Mononuclear cell (primary cell): ENCODE data around the gene ADAT3. TPM values are rescaled to one million over a fixed set of nuclear protein-coding genes. Genes with fewer than 3 reads are reported as not detected.
A peak's percentile ranks its signal among the peaks of the same experiment; 100 is the strongest.
"Not testable (repeated sequence)": the region's sequence is repeated elsewhere in the genome, so short reads cannot be mapped to it uniquely, and the experiment has no call there.

Source experiments
- H3K27me3 ChIP-seq: 2 replicates; pipeline ENCODE4 v1.6.0; 2011; ENCODE audit warnings: low read length, control low read depth; ENCODE audit not compliant: insufficient read depth
- H3K4me1 ChIP-seq: 2 replicates; pipeline ENCODE4 v1.5.1; 2011; ENCODE audit warnings: mild to moderate bottlenecking, low read length, control low read depth; ENCODE audit not compliant: insufficient read depth
- H3K4me3 ChIP-seq: 2 replicates; pipeline ENCODE4 v1.5.1; 2011; ENCODE audit warnings: mild to moderate bottlenecking, low read length, moderate library complexity
- H3K9me3 ChIP-seq: 2 replicates; pipeline ENCODE4 v1.5.1; 2011; ENCODE audit warnings: low read depth, mild to moderate bottlenecking, control low read depth, low read length
- total RNA-seq: library from RNA; depleted of rRNA; stranded (reverse); fragments of >200 nt; gene quantifications from one replicate; pipeline ENCODE4 v1.2.3, GENCODE V29; 2012

ADAT3 gene
- total RNA-seq, 1 donor: 2.9 TPM

DNA sequence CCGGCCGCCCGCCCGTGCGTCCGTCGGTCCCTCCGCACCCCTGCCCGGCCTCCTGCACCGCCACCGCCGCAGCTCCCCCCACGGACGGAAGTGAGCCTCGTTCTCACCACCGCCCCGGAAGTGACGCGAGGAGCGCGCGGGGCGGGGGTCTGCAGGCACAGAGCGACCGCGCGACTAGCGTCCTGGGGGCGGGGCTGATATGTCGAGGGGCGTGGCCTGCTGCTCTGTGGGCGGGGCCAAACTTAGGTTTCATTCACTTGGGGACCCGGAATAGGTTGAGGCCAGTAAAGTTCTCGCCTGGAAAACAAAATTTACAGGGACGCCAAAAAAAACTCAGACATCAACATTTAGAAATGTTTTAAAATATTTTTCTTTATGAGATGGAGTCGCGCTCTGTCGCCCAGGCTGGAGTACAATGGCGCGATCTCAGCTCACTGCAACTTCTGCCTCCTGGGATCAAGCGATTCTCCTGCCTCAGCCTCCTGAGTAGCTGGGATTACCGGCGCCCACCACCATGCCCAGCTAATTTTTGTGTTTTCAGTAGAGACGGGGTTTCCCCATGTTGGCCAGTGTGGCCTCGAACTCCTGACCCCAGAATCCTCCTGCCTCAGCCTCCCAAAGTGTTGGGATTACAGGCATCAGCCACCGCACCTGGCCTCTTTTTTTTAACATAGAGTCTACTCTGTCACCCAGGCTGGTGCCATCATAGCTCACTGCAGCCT lies 19.6 kb upstream of the ADAT3 start, which contains the start of gene ABHD17A:
Gene ABHD17A (minus strand): TSS at position 99 of the 722 bp plus-strand sequence. CDS start 3,930 bp downstream, outside the sequence.
- H3K27me3 ChIP-seq, H3K9me3 ChIP-seq: not testable (repeated sequence)
- Histone ChIP-seq H3K4me3 (peak within 1 kb of the TSS; percentile 91), H3K4me1 (peaks cover 43% of the 10 kb centered on the region)

DNA sequence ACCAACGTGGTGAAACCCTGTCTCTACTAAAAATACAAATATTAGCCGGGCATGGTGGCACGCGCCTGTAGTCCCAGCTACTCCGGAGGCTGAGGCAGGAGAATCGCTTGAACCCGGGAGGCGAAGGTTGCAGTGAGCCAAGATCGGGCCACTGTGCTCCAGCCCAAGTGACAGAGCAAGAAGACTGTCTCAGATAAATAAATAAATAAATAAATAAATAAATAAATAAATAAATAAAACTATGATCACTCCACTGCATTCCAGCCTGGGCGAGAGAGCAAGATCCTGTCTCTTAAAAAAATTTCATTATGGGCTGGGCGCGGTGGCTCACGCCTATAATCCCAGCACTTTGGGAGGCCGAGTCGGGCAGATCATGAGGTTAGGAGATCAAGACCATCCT lies 18.8 kb upstream of the ADAT3 start:
- not testable (repeated sequence) for H3K4me3 ChIP-seq, H3K9me3 ChIP-seq, H3K27me3 ChIP-seq
- peaks cover 38% of the 10 kb centered on the region for H3K4me1 ChIP-seq

DNA sequence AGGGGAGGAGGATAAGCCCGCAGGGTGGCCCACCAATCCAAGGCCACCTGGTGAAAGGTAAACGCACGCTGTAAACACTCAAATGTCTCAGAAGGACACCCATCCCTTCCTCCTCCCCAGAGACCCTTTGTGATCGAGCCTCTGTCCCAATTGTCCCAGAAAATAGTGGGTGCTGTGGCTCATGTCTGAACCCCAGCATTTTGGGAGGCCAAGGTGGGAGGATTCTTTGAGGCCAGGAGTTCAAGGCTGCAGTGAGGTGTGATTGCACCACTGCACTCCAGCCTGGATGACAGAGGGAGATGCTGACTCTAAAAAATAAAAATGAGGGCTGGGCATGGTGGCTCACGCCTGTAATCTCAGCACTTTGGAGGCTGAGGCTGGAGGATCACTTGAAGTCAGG lies 16.8 kb upstream of the ADAT3 start:
- H3K27me3 ChIP-seq: no peaks in the 10 kb centered on the region
- peaks cover 20% of the 10 kb centered on the region for H3K4me1 ChIP-seq
- H3K9me3 ChIP-seq: no peaks in the 10 kb centered on the region
- H3K4me3 ChIP-seq: no peak overlapping the region

DNA sequence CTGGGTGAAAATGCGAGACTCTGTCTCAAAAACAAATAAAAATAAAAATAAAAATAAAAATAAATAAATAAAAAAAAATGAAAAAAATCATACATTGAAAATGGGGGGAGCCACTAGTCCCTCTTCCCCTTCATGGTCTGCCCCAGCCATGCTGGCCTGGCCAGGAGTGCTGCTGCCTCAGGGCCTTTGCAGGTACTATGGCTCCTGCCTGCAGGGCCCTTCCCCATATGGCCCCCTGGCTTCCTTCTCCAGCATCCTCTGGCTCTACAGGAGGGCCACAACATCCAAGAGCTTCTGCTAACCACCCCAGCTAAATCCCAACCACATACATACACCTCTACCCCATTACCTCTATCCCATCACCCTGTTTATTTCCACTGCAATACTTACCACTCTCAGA lies 15.3 kb upstream of the ADAT3 start:
- no peak overlapping the region for H3K4me3 ChIP-seq
- peaks cover 14% of the 10 kb centered on the region for H3K4me1 ChIP-seq
- no peaks in the 10 kb centered on the region for H3K9me3 ChIP-seq
- no peaks in the 10 kb centered on the region for H3K27me3 ChIP-seq

DNA sequence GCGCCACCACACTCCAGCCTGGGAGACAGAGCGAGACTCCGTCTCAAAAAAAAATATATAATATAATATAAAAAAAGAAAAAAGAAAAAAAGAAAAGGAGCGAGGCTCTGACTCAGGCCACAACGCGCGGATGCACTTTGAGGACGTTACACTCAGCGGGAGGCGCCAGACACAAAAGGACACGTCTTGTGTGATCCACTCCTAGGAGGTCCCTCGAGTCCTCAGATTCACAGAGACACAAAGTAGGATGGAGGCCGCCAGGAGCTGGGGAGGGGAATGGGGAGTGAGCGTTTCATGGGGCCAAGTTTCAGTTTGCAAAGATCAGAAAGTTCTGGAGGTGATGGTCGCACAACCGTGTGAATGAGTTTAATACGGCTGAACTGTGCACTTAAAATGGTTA lies 11.4 kb upstream of the ADAT3 start:
- Histone ChIP-seq H3K4me1 (peaks cover 43% of the 10 kb centered on the region), H3K4me3 (no peak overlapping the region), H3K27me3 (no peaks in the 10 kb centered on the region), H3K9me3 (no peaks in the 10 kb centered on the region)

DNA sequence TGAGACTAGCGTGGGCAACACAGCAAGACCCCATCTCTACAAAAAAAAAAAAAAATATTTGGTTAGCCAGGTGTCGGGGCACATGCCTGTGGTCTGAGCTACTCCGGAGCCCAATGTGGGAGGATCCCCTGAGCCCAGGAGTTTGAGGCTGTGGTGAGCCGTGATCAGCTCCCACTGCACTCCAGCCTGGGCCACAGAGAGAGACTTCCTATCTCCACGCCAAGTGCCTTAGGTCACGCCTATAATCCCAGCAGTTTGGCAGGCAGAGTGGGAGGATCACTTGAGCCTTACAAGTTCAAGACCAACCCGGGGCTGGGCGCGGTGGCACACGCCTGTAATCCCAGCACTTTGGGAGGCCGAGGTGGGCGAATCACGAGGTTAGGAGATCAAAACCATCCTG lies 8.7 kb upstream of the ADAT3 start:
- Histone ChIP-seq H3K27me3 (no peaks in the 10 kb centered on the region), H3K4me1 (peaks cover 53% of the 10 kb centered on the region), H3K4me3 (no peak overlapping the region), H3K9me3 (no peaks in the 10 kb centered on the region)

DNA sequence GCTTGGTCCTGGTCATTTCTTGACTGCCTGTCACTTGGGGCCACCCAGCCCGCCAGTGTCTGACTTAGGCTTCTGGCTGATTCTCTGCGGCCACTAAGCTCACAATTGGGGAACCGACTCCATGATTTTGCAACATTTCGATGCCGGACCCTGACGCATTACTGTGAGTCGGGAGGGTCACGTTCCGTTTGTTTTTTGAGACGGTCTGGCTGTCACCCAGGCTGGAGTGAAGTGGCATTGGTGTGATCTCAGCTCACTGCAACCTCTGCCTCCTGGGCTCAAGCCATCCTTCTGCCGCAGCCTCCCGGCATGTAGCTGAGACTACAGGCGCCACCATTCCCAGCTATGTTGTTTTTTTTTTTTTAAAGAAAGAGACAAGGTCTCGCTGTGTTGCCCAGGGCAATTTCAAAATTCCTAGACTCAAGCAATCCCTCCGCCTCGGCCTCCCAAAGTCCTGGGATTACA lies 3.2 kb upstream of the ADAT3 start:
- H3K4me1 ChIP-seq: peaks cover 75% of the 10 kb centered on the region
- no peaks in the 10 kb centered on the region for H3K9me3 ChIP-seq
- H3K4me3 ChIP-seq: no peak overlapping the region
- H3K27me3 ChIP-seq: no peaks in the 10 kb centered on the region

DNA sequence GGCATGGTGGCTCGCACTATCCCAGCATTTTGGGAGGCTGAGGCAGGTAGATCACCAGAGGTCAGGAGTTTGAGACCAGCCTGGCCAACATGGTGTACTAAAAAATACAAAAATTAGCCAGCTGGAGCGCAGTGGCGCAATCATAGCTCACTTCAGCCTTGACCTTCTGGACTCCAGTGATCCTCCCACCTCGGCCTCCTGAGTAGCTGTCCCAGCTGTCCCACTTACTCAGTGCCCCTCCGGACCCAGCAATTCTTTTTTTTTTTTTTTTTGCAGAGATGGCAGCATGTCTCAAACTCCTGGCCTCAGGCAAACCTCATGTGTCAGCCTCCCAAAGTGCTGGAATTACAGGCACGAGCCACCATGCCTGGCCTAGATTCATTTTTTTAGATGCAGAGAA lies 2.3 kb upstream of the ADAT3 start:
- no peaks in the 10 kb centered on the region for H3K27me3 ChIP-seq
- H3K4me3 ChIP-seq: no peak overlapping the region
- H3K4me1 ChIP-seq: peaks cover 68% of the 10 kb centered on the region
- no peaks in the 10 kb centered on the region for H3K9me3 ChIP-seq

DNA sequence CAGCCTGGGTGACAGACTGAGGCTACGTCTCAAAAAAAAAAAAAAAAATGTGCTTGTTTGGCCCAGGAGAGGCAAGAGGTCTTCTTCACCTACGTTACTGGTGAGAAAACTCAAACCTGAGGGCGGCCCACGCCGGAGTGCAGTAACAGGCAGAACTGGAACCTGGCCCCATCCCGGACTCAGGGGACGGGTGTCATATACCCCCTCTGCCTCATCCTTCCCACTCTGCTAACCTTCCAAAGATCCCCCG lies 414 bp upstream of the ADAT3 start:
- Histone ChIP-seq H3K4me3 (no peak overlapping the region), H3K9me3 (no peaks in the 10 kb centered on the region), H3K27me3 (no peaks in the 10 kb centered on the region), H3K4me1 (peaks cover 72% of the 10 kb centered on the region)

DNA sequence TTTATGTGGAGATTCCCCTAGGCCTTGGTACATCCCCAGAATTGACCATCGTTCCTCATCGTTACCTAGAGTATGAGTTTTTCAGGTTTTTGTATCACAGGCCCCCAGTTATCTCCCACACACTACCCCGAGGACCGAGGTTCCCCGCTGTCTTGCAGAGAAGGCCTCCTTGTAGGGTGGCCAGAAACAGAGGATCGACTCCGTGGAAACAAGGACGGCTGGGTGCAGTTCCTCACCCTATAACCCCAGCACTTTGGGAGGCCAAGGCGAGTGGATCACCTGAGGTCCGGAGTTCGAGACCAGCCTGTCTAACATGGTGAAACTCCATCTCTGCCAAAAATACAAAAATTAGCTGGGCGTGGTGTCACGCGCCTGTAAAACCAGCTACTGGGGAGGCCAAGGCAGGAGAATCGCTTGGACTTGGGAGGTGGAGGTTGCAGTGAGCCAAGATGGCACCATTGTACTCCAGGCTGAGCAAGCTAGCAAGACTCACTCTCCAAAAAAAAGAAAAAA lies 720 bp downstream of the ADAT3 start:
- Histone ChIP-seq H3K4me3 (peak overlapping the region; percentile 60), H3K9me3 (no peaks in the 10 kb centered on the region), H3K4me1 (peaks cover 68% of the 10 kb centered on the region), H3K27me3 (no peaks in the 10 kb centered on the region)

DNA sequence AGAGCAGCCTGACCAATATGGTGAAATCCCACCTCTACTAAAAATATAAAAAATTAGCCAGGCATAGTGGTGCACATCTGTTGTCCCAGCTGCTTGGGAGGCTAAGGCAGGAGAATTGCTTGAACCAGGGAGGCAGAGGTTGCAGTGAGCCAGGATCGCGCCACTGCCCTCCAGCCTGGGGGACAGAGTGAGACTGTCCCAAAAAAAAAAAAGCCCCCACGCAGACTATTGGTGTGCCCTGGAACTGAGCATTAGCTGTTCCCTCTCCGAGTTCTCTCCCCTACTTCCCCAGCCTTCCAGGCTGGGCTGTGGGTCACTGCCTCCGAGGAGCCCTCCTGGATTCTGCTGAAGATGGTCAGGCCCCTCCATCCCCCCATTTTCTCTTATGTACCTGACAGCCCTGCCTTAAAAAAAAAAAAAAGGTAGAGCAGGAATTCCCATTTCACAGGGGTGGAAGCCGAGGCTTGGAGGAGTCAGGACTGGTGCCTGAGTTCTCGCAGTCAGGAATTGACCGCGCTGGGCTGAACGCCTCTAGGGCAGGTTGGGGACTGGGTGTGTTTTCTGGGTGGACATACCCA lies 1.9 kb downstream of the ADAT3 start:
- H3K9me3 ChIP-seq: no peaks in the 10 kb centered on the region
- H3K4me3 ChIP-seq: no peak overlapping the region
- H3K27me3 ChIP-seq: no peaks in the 10 kb centered on the region
- peaks cover 58% of the 10 kb centered on the region for H3K4me1 ChIP-seq

DNA sequence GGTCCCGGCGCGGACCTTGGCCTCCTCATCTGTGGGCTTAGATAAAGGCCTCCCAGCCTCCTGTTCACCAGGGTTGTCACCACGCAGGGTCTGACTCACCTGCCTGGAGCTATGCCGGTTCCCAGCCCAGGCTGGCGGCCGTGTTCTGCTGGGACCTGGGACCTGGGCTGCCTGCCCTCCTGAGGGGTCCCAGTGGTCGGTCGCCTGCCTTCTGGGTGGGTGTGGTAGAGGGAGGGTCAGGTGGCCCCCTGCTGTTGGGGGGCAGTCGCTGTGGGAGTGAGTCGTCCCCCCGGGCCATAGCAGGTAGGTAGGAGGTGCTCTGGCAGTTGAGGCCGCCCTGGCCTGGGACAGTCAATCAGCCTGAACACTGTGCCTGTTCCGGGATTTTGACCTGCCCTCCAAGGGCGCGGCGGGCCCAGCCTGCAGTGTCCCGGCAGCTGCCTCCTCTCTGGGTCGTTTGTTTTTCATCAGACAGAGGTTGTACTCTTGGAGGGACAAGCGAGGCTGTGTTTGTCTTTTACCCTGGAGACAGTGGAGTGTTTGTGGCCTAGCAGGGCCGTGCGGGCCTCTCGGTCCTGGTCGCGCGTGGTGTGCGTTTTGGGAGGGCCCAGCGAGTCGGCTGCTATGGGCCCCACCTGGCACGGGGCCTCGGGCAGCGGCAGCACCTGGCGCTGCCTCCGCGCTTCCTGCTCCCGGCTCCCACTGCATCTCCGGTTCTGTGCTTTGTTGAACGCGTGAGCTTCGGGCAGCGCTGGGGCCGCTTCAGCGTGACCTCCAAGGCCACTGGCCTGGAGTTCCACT lies 2.6 kb downstream of the ADAT3 start:
- Histone ChIP-seq H3K9me3 (no peaks in the 10 kb centered on the region), H3K4me1 (peaks cover 51% of the 10 kb centered on the region), H3K27me3 (no peaks in the 10 kb centered on the region), H3K4me3 (no peak overlapping the region)

DNA sequence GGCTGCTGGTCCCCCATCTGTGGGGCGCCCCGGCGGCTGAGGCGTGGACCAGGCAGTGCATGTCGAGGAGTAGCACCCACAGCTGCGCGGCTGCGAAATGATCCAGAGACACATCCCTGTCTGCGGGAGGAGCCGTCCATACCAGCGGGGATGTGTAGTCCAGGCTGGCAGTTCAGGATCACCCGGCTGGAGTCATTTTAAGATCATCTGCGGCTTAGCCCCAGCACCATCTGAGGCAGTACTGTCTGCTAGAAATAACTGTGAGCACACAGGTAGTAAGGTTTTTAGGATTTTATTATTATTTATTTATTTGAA lies 3.1 kb downstream of the ADAT3 start:
- Histone ChIP-seq H3K27me3 (no peaks in the 10 kb centered on the region), H3K4me1 (peaks cover 45% of the 10 kb centered on the region), H3K9me3 (no peaks in the 10 kb centered on the region), H3K4me3 (no peak overlapping the region)

DNA sequence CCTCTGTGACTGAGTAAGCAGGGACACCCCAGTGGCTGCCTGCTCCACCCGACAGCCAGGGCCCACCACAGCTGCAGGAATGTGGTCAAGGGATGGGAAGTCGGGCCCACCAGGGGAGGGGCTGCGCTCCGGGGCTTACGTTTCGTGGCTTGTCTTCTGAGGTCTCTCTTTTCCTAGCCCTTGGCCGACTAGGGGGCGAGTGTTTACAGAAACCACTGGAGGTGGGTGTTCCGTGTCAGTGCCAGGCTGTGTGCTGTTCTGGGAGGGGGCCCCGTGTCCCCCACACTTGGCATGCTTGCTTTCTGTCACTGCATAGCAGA lies 4.5 kb downstream of the ADAT3 start:
- Histone ChIP-seq H3K4me1 (peaks cover 31% of the 10 kb centered on the region), H3K4me3 (no peak overlapping the region), H3K9me3 (no peaks in the 10 kb centered on the region), H3K27me3 (no peaks in the 10 kb centered on the region)

DNA sequence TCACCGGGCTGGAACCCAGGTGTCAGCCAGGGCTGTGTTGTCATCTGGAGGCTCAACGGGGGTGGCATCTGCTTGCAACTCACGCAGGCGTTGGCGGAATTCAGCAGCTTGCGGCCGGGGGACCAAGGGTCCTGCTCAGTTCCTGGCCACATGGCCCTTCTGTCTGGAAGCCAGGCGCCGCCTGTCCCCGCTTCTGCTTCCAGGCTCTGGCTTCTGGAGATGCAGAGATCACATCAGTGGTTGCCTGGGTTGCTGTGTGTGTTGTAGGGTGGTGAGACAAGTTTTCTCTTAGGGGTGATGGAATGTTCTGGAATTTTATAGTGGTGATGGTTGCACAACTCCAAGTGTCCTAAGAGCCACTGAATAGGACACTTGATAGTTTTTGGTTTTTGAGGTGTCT lies 5.0 kb downstream of the ADAT3 start:
- Histone ChIP-seq H3K4me1 (peaks cover 28% of the 10 kb centered on the region), H3K9me3 (no peaks in the 10 kb centered on the region), H3K4me3 (no peak overlapping the region), H3K27me3 (no peaks in the 10 kb centered on the region)

DNA sequence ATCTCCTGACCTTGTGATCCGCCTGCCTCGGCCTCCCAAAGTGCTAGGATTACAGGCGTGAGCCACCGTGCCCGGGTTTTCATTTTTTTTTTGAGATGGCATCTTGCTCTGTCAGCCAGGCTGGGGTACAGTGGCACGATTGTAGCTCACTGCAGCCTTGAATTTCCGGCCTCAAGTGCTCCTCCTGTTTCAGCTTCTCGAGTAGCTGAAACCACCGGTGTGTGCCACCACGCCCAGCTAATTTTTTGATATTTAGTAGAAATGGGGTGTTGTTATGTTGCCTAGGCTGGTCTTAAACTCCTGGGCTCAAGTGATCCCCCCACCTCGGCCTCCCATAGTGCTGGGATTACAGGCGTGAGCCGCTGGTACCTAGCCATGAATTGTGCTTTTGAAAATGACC lies 5.9 kb downstream of the ADAT3 start:
- H3K4me3 ChIP-seq: no peak overlapping the region
- peaks cover 22% of the 10 kb centered on the region for H3K4me1 ChIP-seq
- H3K9me3 ChIP-seq: no peaks in the 10 kb centered on the region
- no peaks in the 10 kb centered on the region for H3K27me3 ChIP-seq
